Measurements from ENCODE around the gene ZNF439. TPM values are rescaled to one million over a fixed set of nuclear protein-coding genes. Genes with fewer than 3 reads are reported as not detected.

Gene ZNF439
- total and polyA plus RNA-seq, 2 of the 13 experiments (the other 11 are each of a cell fraction or from before 2014, with no cell fraction given) = 2.9 to 4.9 TPM

GRCh38 chr19:11860721-11861120 is 12.2 kb downstream of the ZNF439 start:
- Histone ChIP-seq H3K36me3 (replicated peaks in 1 of 2; ENCODE audit: control insufficient read depth in 1 of 2, insufficient read depth in 2 of 2, low read length in 2 of 2) (no peaks in the 10 kb centered on the region), H3K9me3 (ENCODE audit: low read length) (no peaks in the 10 kb centered on the region), H3K79me2 (ENCODE audit: insufficient read depth, low read length) (no peaks in the 10 kb centered on the region), H3K4me3 (replicated peaks in 1 of 3; ENCODE audit: insufficient read depth in 1 of 3, low read depth in 2 of 3, low read length in 3 of 3) (no peak overlapping the region), H3K9ac (ENCODE audit: insufficient read depth, low read depth, low read length) (no peak overlapping the region), H3K27me3 (ENCODE audit: control insufficient read depth in 1 of 2, insufficient read depth in 2 of 2, low read length in 2 of 2) (no peaks in the 10 kb centered on the region), H2AFZ (ENCODE audit: low read length) (no peak overlapping the region), H3K4me2 (ENCODE audit: low read depth, low read length) (no peak overlapping the region), H4K20me1 (ENCODE audit: insufficient read depth, low read length) (no peaks in the 10 kb centered on the region), H3K27ac (ENCODE audit: extremely low read length, insufficient read depth, low read length) (no peak overlapping the region), H3K4me1 (ENCODE audit: insufficient read depth, low read length) (no peaks in the 10 kb centered on the region)
- ChIA-PET POLR2A (no interaction called here), CTCF (ENCODE audit: low intra/inter-chr PET ratio, low total read pairs) (no interaction called here)
- intact Hi-C loops (cut with micrococcal nuclease; ENCODE audit: unreplicated experiment) = no loop called here
- DNase-seq (ENCODE audit: low spot score) (no peak), FAIRE-seq (no peak), ATAC-seq (no peak)
- 84% methylated on average over 7 of the region's 7 CpGs for WGBS (ENCODE audit: low lambda C conversion rate)
- in situ Hi-C loops (cut with HindIII; ENCODE audit: extremely low pct_ligation_motif_present, low pct_unique_long_range_greater_than_20kb) = no loop called here
- BruUV-seq (replicated peaks) = no TSS peak
- TF ChIP-seq SOX6 (IDR thresholded peaks at IDR 0.05) = no peak
- TF ChIP-seq SOX6 (CRISPR knock-in tag; IDR thresholded peaks at IDR 0.05) = no peak
- TF ChIP-seq ZNF883 (CRISPR knock-in tag; IDR thresholded peaks at IDR 0.05; ENCODE audit: not compliant biosample characterization) = no peak
- no peak for TF ChIP-seq SNRNP70 (IDR thresholded peaks at IDR 0.05; ENCODE audit: low read depth, low read length)
- no peak for TF ChIP-seq ZNF773 (CRISPR knock-in tag; IDR thresholded peaks at IDR 0.05; ENCODE audit: borderline replicate concordance)
- no peak for TF ChIP-seq MAZ (IDR thresholded peaks at IDR 0.05; ENCODE audit: borderline replicate concordance, low read depth, low read length)
- no peak for TF ChIP-seq MAZ (CRISPR knock-in tag; IDR thresholded peaks at IDR 0.05; ENCODE audit: low read depth)
- TF ChIP-seq, protein P1, sequence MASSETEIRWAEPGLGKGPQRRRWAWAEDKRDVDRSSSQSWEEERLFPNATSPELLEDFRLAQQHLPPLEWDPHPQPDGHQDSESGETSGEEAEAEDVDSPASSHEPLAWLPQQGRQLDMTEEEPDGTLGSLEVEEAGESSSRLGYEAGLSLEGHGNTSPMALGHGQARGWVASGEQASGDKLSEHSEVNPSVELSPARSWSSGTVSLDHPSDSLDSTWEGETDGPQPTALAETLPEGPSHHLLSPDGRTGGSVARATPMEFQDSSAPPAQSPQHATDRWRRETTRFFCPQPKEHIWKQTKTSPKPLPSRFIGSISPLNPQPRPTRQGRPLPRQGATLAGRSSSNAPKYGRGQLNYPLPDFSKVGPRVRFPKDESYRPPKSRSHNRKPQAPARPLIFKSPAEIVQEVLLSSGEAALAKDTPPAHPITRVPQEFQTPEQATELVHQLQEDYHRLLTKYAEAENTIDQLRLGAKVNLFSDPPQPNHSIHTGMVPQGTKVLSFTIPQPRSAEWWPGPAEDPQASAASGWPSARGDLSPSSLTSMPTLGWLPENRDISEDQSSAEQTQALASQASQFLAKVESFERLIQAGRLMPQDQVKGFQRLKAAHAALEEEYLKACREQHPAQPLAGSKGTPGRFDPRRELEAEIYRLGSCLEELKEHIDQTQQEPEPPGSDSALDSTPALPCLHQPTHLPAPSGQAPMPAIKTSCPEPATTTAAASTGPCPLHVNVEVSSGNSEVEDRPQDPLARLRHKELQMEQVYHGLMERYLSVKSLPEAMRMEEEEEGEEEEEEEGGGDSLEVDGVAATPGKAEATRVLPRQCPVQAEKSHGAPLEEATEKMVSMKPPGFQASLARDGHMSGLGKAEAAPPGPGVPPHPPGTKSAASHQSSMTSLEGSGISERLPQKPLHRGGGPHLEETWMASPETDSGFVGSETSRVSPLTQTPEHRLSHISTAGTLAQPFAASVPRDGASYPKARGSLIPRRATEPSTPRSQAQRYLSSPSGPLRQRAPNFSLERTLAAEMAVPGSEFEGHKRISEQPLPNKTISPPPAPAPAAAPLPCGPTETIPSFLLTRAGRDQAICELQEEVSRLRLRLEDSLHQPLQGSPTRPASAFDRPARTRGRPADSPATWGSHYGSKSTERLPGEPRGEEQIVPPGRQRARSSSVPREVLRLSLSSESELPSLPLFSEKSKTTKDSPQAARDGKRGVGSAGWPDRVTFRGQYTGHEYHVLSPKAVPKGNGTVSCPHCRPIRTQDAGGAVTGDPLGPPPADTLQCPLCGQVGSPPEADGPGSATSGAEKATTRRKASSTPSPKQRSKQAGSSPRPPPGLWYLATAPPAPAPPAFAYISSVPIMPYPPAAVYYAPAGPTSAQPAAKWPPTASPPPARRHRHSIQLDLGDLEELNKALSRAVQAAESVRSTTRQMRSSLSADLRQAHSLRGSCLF (CRISPR knock-in tag; IDR thresholded peaks at IDR 0.05; ENCODE audit: borderline replicate concordance) = no peak
- TF ChIP-seq ZBTB21 (CRISPR knock-in tag; IDR thresholded peaks at IDR 0.05) = no peak
- no peak for TF ChIP-seq NR2F1 (CRISPR knock-in tag; IDR thresholded peaks at IDR 0.05)
- no peak for TF ChIP-seq IKZF1 (IDR thresholded peaks at IDR 0.05)
- no peak for TF ChIP-seq SIX4 (CRISPR knock-in tag; IDR thresholded peaks at IDR 0.05)
- TF ChIP-seq ZNF121 (CRISPR knock-in tag; IDR thresholded peaks at IDR 0.05) = no peak
- TF ChIP-seq ZNF670 (CRISPR knock-in tag; IDR thresholded peaks at IDR 0.05; ENCODE audit: borderline replicate concordance) = no peak
- TF ChIP-seq NPAS2 (CRISPR knock-in tag; IDR thresholded peaks at IDR 0.05; ENCODE audit: borderline replicate concordance) = no peak
- TF ChIP-seq ZNF740 (CRISPR knock-in tag; IDR thresholded peaks at IDR 0.05) = no peak
- TF ChIP-seq, protein P2, sequence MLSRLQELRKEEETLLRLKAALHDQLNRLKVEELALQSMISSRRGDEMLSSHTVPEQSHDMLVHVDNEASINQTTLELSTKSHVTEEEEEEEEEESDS (CRISPR knock-in tag; IDR thresholded peaks at IDR 0.05; ENCODE audit: borderline replicate concordance) = no peak
- TF ChIP-seq SIN3B (IDR thresholded peaks at IDR 0.05; ENCODE audit: low read length) = no peak
- TF ChIP-seq, protein P3, sequence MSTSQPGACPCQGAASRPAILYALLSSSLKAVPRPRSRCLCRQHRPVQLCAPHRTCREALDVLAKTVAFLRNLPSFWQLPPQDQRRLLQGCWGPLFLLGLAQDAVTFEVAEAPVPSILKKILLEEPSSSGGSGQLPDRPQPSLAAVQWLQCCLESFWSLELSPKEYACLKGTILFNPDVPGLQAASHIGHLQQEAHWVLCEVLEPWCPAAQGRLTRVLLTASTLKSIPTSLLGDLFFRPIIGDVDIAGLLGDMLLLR (CRISPR knock-in tag; IDR thresholded peaks at IDR 0.05) = no peak
- TF ChIP-seq TCF12 (IDR thresholded peaks at IDR 0.05) = no peak
- TF ChIP-seq TCF12 (CRISPR knock-in tag; IDR thresholded peaks at IDR 0.05) = no peak
